Neutrophil (primary cell): ENCODE measurements around the gene KIAA0753.

ENCODE experiments used
- H3K27ac ChIP-seq: fragments of 200-600 bp; sonication (generic); 2 replicates; pipeline ENCODE4 v1.5.1; 2016; ENCODE audit warnings: mild to moderate bottlenecking, moderate library complexity
- H3K27me3 ChIP-seq: fragments of 200-600 bp; sonication (generic); 2 replicates; pipeline ENCODE4 v1.6.0; 2016; ENCODE audit warnings: mild to moderate bottlenecking
- H3K36me3 ChIP-seq: fragments of 200-600 bp; sonication (generic); 2 replicates; pipeline ENCODE4 v1.5.1; 2017
- H3K4me1 ChIP-seq, 2 experiments: fragments of 200-600 bp in 1 of 2; sonication (generic) in 1 of 2; 1 replicate in 1 of 2; 2 replicates in 1 of 2; pipeline versions ENCODE4 v1.5.1 to v1.6.1; 2013 to 2016; ENCODE audit warnings: low read depth in 1 of 2, low read length in 1 of 2, mild to moderate bottlenecking in 1 of 2, moderate library complexity in 1 of 2; ENCODE audit not compliant: control insufficient read depth in 1 of 2, insufficient read depth in 1 of 2
- H3K4me3 ChIP-seq, 2 experiments: fragments of 200-600 bp in 1 of 2; sonication (generic) in 1 of 2; 1 replicate in 1 of 2; 2 replicates in 1 of 2; pipeline ENCODE4 v1.5.1; 2013 to 2016; ENCODE audit warnings: low read depth in 1 of 2, low read length in 1 of 2, mild to moderate bottlenecking in 1 of 2, moderate library complexity in 1 of 2
- H3K9me3 ChIP-seq: fragments of 200-600 bp; sonication (generic); 2 replicates; pipeline ENCODE4 v1.5.1; 2016
- TF ChIP-seq, protein P1 (sequence below): fragments of 200-600 bp; sonication (generic); IDR thresholded peaks from 2 replicates; pipeline ENCODE4 v1.5.1; 2016; ENCODE audit warnings: antibody characterized with exemption

KIAA0753 gene

DNA sequence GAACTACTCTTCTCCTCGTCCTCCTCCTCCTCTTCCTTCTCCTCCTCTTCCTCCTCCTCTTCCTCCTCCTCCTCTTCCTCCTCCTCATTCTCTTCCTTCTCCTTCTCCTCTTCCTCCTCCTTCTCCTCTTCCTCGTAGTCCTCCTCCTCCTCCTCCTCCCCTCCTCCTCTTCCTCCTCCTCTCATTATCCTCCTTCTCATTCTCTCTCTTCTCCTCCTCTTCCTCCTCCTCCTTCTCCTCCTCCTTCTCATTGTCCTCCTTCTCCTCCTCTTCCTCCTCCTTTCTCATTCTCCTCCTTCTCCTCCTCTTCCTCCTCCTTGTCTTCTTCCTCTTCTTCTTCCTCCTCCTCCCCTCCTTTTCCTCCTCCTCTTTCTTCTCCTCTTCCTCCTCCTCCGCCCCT is 80.0 kb downstream of the KIAA0753 start:
- Histone ChIP-seq H3K9me3 (no peaks in the 10 kb centered on the region), H3K4me3 (no peak overlapping the region), H3K27me3 (peaks cover 46% of the 10 kb centered on the region), H3K27ac (no peak overlapping the region), H3K4me1 (no peaks in the 10 kb centered on the region), H3K36me3 (no peaks in the 10 kb centered on the region)
- TF ChIP-seq, protein P1, sequence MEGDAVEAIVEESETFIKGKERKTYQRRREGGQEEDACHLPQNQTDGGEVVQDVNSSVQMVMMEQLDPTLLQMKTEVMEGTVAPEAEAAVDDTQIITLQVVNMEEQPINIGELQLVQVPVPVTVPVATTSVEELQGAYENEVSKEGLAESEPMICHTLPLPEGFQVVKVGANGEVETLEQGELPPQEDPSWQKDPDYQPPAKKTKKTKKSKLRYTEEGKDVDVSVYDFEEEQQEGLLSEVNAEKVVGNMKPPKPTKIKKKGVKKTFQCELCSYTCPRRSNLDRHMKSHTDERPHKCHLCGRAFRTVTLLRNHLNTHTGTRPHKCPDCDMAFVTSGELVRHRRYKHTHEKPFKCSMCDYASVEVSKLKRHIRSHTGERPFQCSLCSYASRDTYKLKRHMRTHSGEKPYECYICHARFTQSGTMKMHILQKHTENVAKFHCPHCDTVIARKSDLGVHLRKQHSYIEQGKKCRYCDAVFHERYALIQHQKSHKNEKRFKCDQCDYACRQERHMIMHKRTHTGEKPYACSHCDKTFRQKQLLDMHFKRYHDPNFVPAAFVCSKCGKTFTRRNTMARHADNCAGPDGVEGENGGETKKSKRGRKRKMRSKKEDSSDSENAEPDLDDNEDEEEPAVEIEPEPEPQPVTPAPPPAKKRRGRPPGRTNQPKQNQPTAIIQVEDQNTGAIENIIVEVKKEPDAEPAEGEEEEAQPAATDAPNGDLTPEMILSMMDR: no peak

DNA sequence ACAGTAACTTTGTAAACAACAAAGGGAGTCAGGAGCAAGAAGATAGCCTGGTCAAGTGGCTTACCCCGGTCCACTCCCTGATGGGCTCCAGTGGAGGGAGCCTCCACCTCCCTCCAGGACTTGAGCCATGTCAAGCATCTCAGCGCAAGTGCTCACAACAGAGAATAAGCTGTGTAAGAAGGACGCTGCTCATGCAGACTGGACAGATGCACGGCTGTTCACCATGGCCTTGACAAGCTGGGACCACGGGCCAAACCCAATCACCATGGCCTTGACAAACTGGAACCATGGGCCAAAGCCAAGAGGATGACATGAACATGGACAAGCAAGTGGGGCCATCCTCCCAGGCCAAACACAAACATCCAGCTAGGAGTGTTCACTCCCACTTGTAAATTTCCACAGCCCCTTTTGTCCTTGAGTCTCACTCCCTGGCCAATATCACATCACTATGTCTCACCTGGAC is 80.7 kb downstream of the KIAA0753 start:
- H3K4me3 ChIP-seq: no peak overlapping the region
- H3K27ac ChIP-seq: no peak overlapping the region
- no peaks in the 10 kb centered on the region for H3K9me3 ChIP-seq
- peaks cover 53% of the 10 kb centered on the region for H3K27me3 ChIP-seq
- no peaks in the 10 kb centered on the region for H3K4me1 ChIP-seq
- no peaks in the 10 kb centered on the region for H3K36me3 ChIP-seq
- TF ChIP-seq, protein P1: no peak

DNA sequence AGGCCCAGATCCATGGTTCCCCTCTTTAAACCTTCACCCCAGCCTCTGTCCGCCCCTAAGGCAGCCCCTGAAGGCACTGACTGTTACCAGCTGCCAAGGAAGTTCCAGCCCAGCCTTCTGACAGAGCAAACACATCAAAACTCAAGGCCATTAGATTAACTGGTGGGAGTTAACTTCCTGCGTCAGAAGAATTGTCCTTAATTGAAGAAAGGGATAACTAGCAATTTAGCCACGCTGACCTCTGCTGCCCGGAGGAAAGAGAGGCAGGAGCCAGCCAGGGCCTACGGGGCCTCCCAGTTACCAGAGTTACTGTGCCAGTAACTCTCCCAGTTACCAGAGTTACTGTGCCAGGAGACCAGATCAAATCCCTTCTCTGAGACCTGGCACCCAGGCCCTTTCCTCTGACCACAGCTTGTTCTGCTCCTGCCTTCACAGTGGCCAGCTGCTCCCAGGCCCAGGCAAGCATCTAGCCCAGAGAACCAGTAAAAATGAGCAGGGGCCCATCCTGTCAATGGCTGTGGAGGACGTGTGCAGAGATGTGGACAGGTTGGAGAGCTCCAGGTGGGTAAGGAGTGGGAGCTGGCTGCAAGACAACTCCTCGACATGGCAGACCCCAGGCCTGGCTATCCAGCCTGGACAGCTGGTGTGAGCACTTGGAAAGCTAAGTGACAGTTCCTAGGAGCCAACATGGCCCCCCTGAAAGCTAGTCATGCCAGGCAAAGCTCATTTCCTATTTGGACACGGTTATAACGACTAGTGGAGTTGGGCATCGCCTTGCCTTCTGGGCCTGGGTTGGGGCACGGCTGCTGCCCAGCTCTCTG is 81.4 kb downstream of the KIAA0753 start:
- H3K4me1 ChIP-seq: no peaks in the 10 kb centered on the region

DNA sequence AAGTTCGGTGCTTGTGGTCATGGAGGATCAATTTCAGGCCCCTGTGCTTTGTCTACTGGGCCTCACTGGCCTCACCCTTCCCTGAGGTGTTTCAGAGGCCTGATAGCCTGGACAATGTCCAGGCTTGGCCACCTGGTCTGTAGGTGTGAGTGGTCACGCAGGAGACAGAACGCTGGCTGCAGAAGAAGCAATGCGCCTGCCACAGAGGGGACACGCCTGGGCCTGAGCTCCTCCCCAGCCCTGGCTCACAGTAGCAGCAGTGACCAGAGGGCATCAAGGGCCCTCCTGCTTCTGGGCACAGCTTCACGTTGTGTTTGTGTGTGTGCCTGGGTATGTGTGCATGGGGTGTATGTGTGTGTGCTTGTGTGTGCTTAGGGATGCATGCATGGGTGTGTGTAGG is 82.2 kb downstream of the KIAA0753 start:
- peaks cover 69% of the 10 kb centered on the region for H3K27me3 ChIP-seq

More for the DNA sequence above, 81.4 kb downstream of the KIAA0753 start:
- TF ChIP-seq, protein P1: no peak
- H3K27me3 ChIP-seq: peaks cover 60% of the 10 kb centered on the region
- H3K36me3 ChIP-seq: no peaks in the 10 kb centered on the region
- H3K9me3 ChIP-seq: no peaks in the 10 kb centered on the region
- no peak overlapping the region for H3K27ac ChIP-seq
- H3K4me3 ChIP-seq: no peak overlapping the region

DNA sequence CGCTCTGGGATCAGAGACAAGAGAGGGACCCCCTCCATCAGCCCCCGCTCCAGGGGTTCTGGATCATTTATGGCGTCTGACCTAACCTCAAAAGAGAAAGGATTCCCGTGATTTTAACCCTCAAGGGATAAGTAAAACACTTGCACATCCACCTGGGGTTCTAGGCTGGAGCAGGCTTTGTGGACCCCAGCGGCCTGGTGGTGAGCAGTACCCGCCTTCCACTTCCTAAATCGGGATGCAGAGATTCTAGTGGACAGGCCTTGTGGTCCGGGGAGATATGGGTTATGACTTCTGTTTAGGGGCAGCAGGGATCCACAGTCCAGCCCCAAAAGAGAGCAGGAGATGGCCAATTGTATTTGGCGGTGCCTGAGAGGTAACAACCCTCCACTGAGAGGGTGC is 83.5 kb downstream of the KIAA0753 start:
- peaks cover 80% of the 10 kb centered on the region for H3K27me3 ChIP-seq
- H3K9me3 ChIP-seq: no peaks in the 10 kb centered on the region
- H3K4me3 ChIP-seq: no peak overlapping the region
- no peak overlapping the region for H3K27ac ChIP-seq
- no peaks in the 10 kb centered on the region for H3K36me3 ChIP-seq
- TF ChIP-seq, protein P1: no peak
- H3K4me1 ChIP-seq: no peaks in the 10 kb centered on the region

More for the DNA sequence above, 82.2 kb downstream of the KIAA0753 start:
- TF ChIP-seq, protein P1: no peak
- Histone ChIP-seq H3K27ac (no peak overlapping the region), H3K4me1 (no peaks in the 10 kb centered on the region), H3K9me3 (no peaks in the 10 kb centered on the region), H3K36me3 (no peaks in the 10 kb centered on the region), H3K4me3 (no peak overlapping the region)
